ENCODE data around the gene ATRNL1. TPM values are rescaled to one million over a fixed set of nuclear protein-coding genes. Genes with fewer than 3 reads are reported as not detected.

The ATRNL1 gene
- total RNA-seq, 1 experiment from 2014 or later: not detected

GRCh38 chr10:115441907-115442545 lies 348.9 kb downstream of the ATRNL1 start:
- Mint-ChIP-seq H3K9me3 (ENCODE audit: unreplicated experiment) (no peaks in the 10 kb centered on the region), H3K4me3 (ENCODE audit: unreplicated experiment) (no peak overlapping the region), H3K27me3 (ENCODE audit: insufficient read depth, unreplicated experiment) (peaks cover 17% of the 10 kb centered on the region), H3K4me1 (ENCODE audit: insufficient read depth, unreplicated experiment) (no peaks in the 10 kb centered on the region), H3K36me3 (ENCODE audit: insufficient read depth, unreplicated experiment) (no peaks in the 10 kb centered on the region), H3K27ac (ENCODE audit: low read depth, unreplicated experiment) (no peak overlapping the region)
- ChIA-PET CTCF (interaction anchor here (0.6 kb wide), 1 partner anchor 952 kb away, joined by 3 read pairs; no protein-coding TSS in a partner anchor), POLR2A (no interaction called here)
- DNase-seq (ENCODE audit: unreplicated experiment): no peak
- no peak for TF ChIP-seq CTCF (IDR thresholded peaks at IDR 0.05; ENCODE audit: unreplicated experiment)
- BruUV-seq (replicated peaks): no TSS peak
- intact Hi-C loops (cut with micrococcal nuclease): no loop called here

- intact Hi-C loops (cut with micrococcal nuclease): no loop called here
- no TSS peak for BruUV-seq (replicated peaks)
- TF ChIP-seq CTCF (IDR thresholded peaks at IDR 0.05; ENCODE audit: unreplicated experiment): no peak
- ChIA-PET POLR2A (no interaction called here), CTCF (interaction anchor here (0.5 to 0.6 kb wide), 2 partner anchors 34 to 53 kb away, joined by 3 to 4 read pairs; no protein-coding TSS in a partner anchor)
- Mint-ChIP-seq H3K4me1 (ENCODE audit: insufficient read depth, unreplicated experiment) (no peaks in the 10 kb centered on the region), H3K36me3 (ENCODE audit: insufficient read depth, unreplicated experiment) (no peaks in the 10 kb centered on the region), H3K27ac (ENCODE audit: low read depth, unreplicated experiment) (no peak overlapping the region), H3K4me3 (ENCODE audit: unreplicated experiment) (no peak overlapping the region), H3K9me3 (ENCODE audit: unreplicated experiment) (peaks cover 6% of the 10 kb centered on the region), H3K27me3 (ENCODE audit: insufficient read depth, unreplicated experiment) (peaks cover 71% of the 10 kb centered on the region)
- DNase-seq (ENCODE audit: unreplicated experiment): no peak
These were observed 363.6 kb downstream of the ATRNL1 start for GRCh38 chr10:115456812-115457211.

- H3K9me3 Mint-ChIP-seq (ENCODE audit: unreplicated experiment): no peaks in the 10 kb centered on the region
- H3K4me1 Mint-ChIP-seq (ENCODE audit: insufficient read depth, unreplicated experiment): no peaks in the 10 kb centered on the region
- POLR2A ChIA-PET: no interaction called here
- no peak overlapping the region for H3K4me3 Mint-ChIP-seq (ENCODE audit: unreplicated experiment)
- no peak for TF ChIP-seq CTCF (IDR thresholded peaks at IDR 0.05; ENCODE audit: unreplicated experiment)
- BruUV-seq (replicated peaks): no TSS peak
- no peak for DNase-seq (ENCODE audit: unreplicated experiment)
- H3K36me3 Mint-ChIP-seq (ENCODE audit: insufficient read depth, unreplicated experiment): no peaks in the 10 kb centered on the region
- H3K27me3 Mint-ChIP-seq (ENCODE audit: insufficient read depth, unreplicated experiment): peaks cover 45% of the 10 kb centered on the region
- intact Hi-C loops (cut with micrococcal nuclease): no loop called here
- CTCF ChIA-PET: interaction anchor here (1.1 kb wide), 1 partner anchor 9 kb away, joined by 3 read pairs; no protein-coding TSS in a partner anchor
- H3K27ac Mint-ChIP-seq (ENCODE audit: low read depth, unreplicated experiment): no peak overlapping the region
These were observed 390.1 kb downstream of the ATRNL1 start for GRCh38 chr10:115483294-115483693.

- Mint-ChIP-seq H3K9me3 (ENCODE audit: unreplicated experiment) (no peaks in the 10 kb centered on the region), H3K27ac (ENCODE audit: low read depth, unreplicated experiment) (no peak overlapping the region), H3K27me3 (ENCODE audit: insufficient read depth, unreplicated experiment) (peaks cover 80% of the 10 kb centered on the region), H3K36me3 (ENCODE audit: insufficient read depth, unreplicated experiment) (no peaks in the 10 kb centered on the region), H3K4me1 (ENCODE audit: insufficient read depth, unreplicated experiment) (no peaks in the 10 kb centered on the region), H3K4me3 (ENCODE audit: unreplicated experiment) (no peak overlapping the region)
- no peak for DNase-seq (ENCODE audit: unreplicated experiment)
- ChIA-PET CTCF (interaction anchor here (0.7 kb wide), 1 partner anchor 35 kb away, joined by 4 read pairs; no protein-coding TSS in a partner anchor), POLR2A (no interaction called here)
- BruUV-seq (replicated peaks): no TSS peak
- intact Hi-C loops (cut with micrococcal nuclease): no loop called here
- TF ChIP-seq CTCF (IDR thresholded peaks at IDR 0.05; ENCODE audit: unreplicated experiment): no peak
These were observed 398.5 kb downstream of the ATRNL1 start for GRCh38 chr10:115491526-115492140.
